ENCODE measurements around the gene XCR1. TPM values are rescaled to one million over a fixed set of nuclear protein-coding genes. Genes with fewer than 3 reads are reported as not detected.

The XCR1 gene
- total RNA-seq, 4 donors from 2014 or later: 0.07 to 0.15 TPM; not detected in 2

- no peaks in the 10 kb centered on the region for H3K9me3 ChIP-seq
- H3K36me3 ChIP-seq: peaks cover 0 to 2% of the 10 kb centered on the region in 2 donors
- H3K27ac ChIP-seq: no peak overlapping the region
- intact Hi-C loops (cut with DNase I; ENCODE audit: low total_unique reads): no loop called here
- DNase-seq: no peak
- no peaks in the 10 kb centered on the region for H3K27me3 ChIP-seq
- H3K4me3 ChIP-seq: no peak overlapping the region
- no peaks in the 10 kb centered on the region for H3K4me1 ChIP-seq
- TF ChIP-seq, protein P1, sequence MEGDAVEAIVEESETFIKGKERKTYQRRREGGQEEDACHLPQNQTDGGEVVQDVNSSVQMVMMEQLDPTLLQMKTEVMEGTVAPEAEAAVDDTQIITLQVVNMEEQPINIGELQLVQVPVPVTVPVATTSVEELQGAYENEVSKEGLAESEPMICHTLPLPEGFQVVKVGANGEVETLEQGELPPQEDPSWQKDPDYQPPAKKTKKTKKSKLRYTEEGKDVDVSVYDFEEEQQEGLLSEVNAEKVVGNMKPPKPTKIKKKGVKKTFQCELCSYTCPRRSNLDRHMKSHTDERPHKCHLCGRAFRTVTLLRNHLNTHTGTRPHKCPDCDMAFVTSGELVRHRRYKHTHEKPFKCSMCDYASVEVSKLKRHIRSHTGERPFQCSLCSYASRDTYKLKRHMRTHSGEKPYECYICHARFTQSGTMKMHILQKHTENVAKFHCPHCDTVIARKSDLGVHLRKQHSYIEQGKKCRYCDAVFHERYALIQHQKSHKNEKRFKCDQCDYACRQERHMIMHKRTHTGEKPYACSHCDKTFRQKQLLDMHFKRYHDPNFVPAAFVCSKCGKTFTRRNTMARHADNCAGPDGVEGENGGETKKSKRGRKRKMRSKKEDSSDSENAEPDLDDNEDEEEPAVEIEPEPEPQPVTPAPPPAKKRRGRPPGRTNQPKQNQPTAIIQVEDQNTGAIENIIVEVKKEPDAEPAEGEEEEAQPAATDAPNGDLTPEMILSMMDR (IDR thresholded peaks at IDR 0.05): no peak
- no peak for TF ChIP-seq POLR2A (IDR thresholded peaks at IDR 0.05)
Measured at GRCh38 chr3:46070595-46071093, 43.4 kb upstream of the XCR1 start.

- H3K36me3 ChIP-seq: peaks cover 0 to 2% of the 10 kb centered on the region in 2 donors
- TF ChIP-seq, protein P1 (IDR thresholded peaks at IDR 0.05): no peak
- no peak for TF ChIP-seq POLR2A (IDR thresholded peaks at IDR 0.05)
- no peaks in the 10 kb centered on the region for H3K27me3 ChIP-seq
- H3K27ac ChIP-seq: no peak overlapping the region
- DNase-seq: no peak
- no peaks in the 10 kb centered on the region for H3K4me1 ChIP-seq
- no peak overlapping the region for H3K4me3 ChIP-seq
- H3K9me3 ChIP-seq: no peaks in the 10 kb centered on the region
- intact Hi-C loops (cut with DNase I; ENCODE audit: low total_unique reads): no loop called here
Measured at GRCh38 chr3:46068501-46068900, 41.2 kb upstream of the XCR1 start.

DNA sequence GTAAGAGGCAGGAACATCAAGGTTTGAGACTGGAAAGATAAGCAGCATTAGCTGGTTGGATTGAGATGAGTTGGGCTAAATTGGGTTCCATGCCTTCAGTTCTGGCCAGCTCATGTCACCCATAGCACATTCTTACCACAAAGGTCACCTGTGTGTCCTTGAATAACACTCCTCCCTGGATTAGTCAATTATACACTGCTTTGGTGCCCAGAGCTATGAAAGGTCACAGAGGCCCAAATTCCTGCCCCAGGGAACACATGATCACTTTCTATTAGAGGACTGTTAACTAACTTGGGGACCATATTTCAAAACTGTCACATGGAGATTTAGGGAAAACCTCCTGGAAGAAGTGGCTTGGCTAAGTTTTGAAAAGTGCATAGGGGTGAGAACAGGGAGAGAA lies 40.1 kb upstream of the XCR1 start:
- TF ChIP-seq, protein P1 (IDR thresholded peaks at IDR 0.05): no peak
- no peak for TF ChIP-seq POLR2A (IDR thresholded peaks at IDR 0.05)
- Histone ChIP-seq H3K4me1 (no peaks in the 10 kb centered on the region), H3K36me3 (peaks cover 0 to 2% of the 10 kb centered on the region in 2 donors), H3K4me3 (no peak overlapping the region), H3K27ac (no peak overlapping the region), H3K27me3 (no peaks in the 10 kb centered on the region), H3K9me3 (no peaks in the 10 kb centered on the region)
- DNase-seq: no peak
- intact Hi-C loops (cut with DNase I; ENCODE audit: low total_unique reads): no loop called here

- H3K9me3 ChIP-seq: no peaks in the 10 kb centered on the region
- H3K27me3 ChIP-seq: no peaks in the 10 kb centered on the region
- no peak for DNase-seq
- TF ChIP-seq POLR2A (IDR thresholded peaks at IDR 0.05): no peak
- TF ChIP-seq, protein P1 (IDR thresholded peaks at IDR 0.05): no peak
- H3K4me3 ChIP-seq: no peak overlapping the region
- H3K27ac ChIP-seq: no peak overlapping the region
- no peaks in the 10 kb centered on the region for H3K4me1 ChIP-seq
- intact Hi-C loops (cut with DNase I; ENCODE audit: low total_unique reads): no loop called here
- peaks cover 0 to 2% of the 10 kb centered on the region in 2 donors for H3K36me3 ChIP-seq
Measured at GRCh38 chr3:46065750-46066256, 38.5 kb upstream of the XCR1 start.

DNA sequence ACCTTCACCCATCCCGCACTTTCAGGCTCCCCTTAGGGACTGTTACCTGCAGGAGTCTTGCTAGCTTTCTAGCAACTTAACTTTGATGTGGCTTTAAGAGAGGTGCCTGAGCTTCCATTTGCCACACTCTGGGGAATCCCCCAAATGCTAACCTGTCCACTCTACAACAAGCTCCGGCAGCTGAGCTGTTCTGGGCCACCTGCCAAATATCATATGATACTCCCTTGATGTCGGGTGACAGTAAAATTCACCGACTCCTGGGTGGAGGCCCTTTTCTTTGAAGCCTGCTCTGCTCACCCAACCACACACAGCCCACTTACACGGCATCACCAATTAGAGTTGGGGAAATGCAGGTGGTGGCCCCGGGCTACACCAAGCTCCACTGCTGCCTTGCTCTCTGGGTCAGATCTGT lies 38.0 kb upstream of the XCR1 start:
- intact Hi-C loops (cut with DNase I; ENCODE audit: low total_unique reads): no loop called here
- Histone ChIP-seq H3K4me1 (no peaks in the 10 kb centered on the region), H3K36me3 (peaks cover 0 to 2% of the 10 kb centered on the region in 2 donors), H3K9me3 (no peaks in the 10 kb centered on the region), H3K27ac (no peak overlapping the region), H3K27me3 (no peaks in the 10 kb centered on the region), H3K4me3 (no peak overlapping the region)
- TF ChIP-seq POLR2A (IDR thresholded peaks at IDR 0.05): no peak
- TF ChIP-seq, protein P1 (IDR thresholded peaks at IDR 0.05): no peak
- no peak for DNase-seq
